ENCODE data around the gene PLA1A. TPM values are rescaled to one million over a fixed set of nuclear protein-coding genes. Genes with fewer than 3 reads are reported as not detected.

Gene PLA1A
- total and polyA plus RNA-seq, 2 of the 4 experiments (the other 2 are of a cell fraction): not detected

- Histone ChIP-seq H3K4me1 (ENCODE audit: control insufficient read depth, insufficient read depth, low read length) (no peaks in the 10 kb centered on the region), H2BK120ac (ENCODE audit: low read depth, low read length) (no peak overlapping the region), H3K4me2 (ENCODE audit: low read depth, low read length) (no peak overlapping the region), H3K14ac (replicated peaks; ENCODE audit: low read depth, low read length) (no peak overlapping the region), H4K20me1 (ENCODE audit: insufficient read depth, low read length) (no peaks in the 10 kb centered on the region), H2AK9ac (replicated peaks; ENCODE audit: low read depth, low read length, poor library complexity) (no peak overlapping the region), H2BK5ac (ENCODE audit: low read depth, low read length, poor library complexity, severe bottlenecking) (no peak overlapping the region), H3K56ac (ENCODE audit: extremely low read depth, insufficient read depth, low read length) (no peak overlapping the region), H3K23ac (ENCODE audit: low read depth, low read length) (no peak overlapping the region), H2BK20ac (ENCODE audit: low read depth, low read length) (no peak overlapping the region), H3K27me3 (ENCODE audit: control insufficient read depth, insufficient read depth, low read length) (peaks cover 10% of the 10 kb centered on the region), H2AK5ac (ENCODE audit: low read depth, low read length) (no peak overlapping the region), H3K18ac (ENCODE audit: low read depth, low read length) (no peak overlapping the region), H3K9me3 (ENCODE audit: control insufficient read depth, insufficient read depth, low read length) (no peaks in the 10 kb centered on the region), H4K8ac (ENCODE audit: low read depth in 2 of 2, low read length in 2 of 2) (no peak overlapping the region), H3K27ac (ENCODE audit: insufficient read depth, low read length) (no peak overlapping the region), H2AFZ (replicated peaks; ENCODE audit: low read length, poor library complexity) (no peak overlapping the region), H4K91ac (ENCODE audit: insufficient read depth, low read depth, low read length) (no peak overlapping the region), H3K9me1 (ENCODE audit: insufficient read depth, low read length) (no peaks in the 10 kb centered on the region), H3K36me3 (ENCODE audit: control insufficient read depth, insufficient read depth, low read length) (no peaks in the 10 kb centered on the region), H3K4me3 (ENCODE audit: insufficient read depth, low read depth, low read length) (no peak overlapping the region), H3K79me1 (ENCODE audit: low read depth in 1 of 2, low read length in 2 of 2) (no peaks in the 10 kb centered on the region), H2BK15ac (ENCODE audit: low read depth, low read length) (no peak overlapping the region), H3K4ac (ENCODE audit: low read depth, low read length) (no peak overlapping the region), H4K5ac (ENCODE audit: low read depth, low read length) (no peak overlapping the region), H3K9ac (ENCODE audit: low read depth, low read length) (no peak overlapping the region)
- ChIA-PET POLR2A (ENCODE audit: unreplicated experiment) (no interaction called here), CTCF (no interaction called here)
- ATAC-seq (ENCODE audit: low read depth): no peak
- BruUV-seq (replicated peaks): no TSS peak
- dilution Hi-C loops (cut with HindIII; ENCODE audit: low sequenced_read_pairs, unreplicated experiment) (no loop called here), intact Hi-C loops (cut with micrococcal nuclease) (no loop called here), in situ Hi-C loops (cut with MboI; ENCODE audit: low sequenced_read_pairs) (no loop called here)
- no peak for TF ChIP-seq BHLHE40 (IDR thresholded peaks at IDR 0.05; ENCODE audit: low read depth, low read length)
- TF ChIP-seq NFE2L2 (IDR thresholded peaks at IDR 0.05; ENCODE audit: low read depth, low read length): no peak
- TF ChIP-seq RCOR1 (IDR thresholded peaks at IDR 0.05; ENCODE audit: insufficient replicate concordance, low read length): no peak
- no peak for TF ChIP-seq CHD1 (IDR thresholded peaks at IDR 0.05; ENCODE audit: low read depth, low read length)
- no peak for TF ChIP-seq CTCF (conservative IDR thresholded peaks at IDR 0.05; ENCODE audit: low read depth, low read length)
- no peak for TF ChIP-seq MXI1 (IDR thresholded peaks at IDR 0.05; ENCODE audit: borderline replicate concordance, low read depth, low read length)
- no peak for TF ChIP-seq ELK1 (IDR thresholded peaks at IDR 0.05; ENCODE audit: borderline replicate concordance, low read depth, low read length)
- TF ChIP-seq POLR2A (IDR thresholded peaks at IDR 0.05; ENCODE audit: low read depth, low read length): no peak
- TF ChIP-seq RFX5 (IDR thresholded peaks at IDR 0.05; ENCODE audit: low read depth, low read length): no peak
- TF ChIP-seq FOS (IDR thresholded peaks at IDR 0.05; ENCODE audit: low read depth, low read length): no peak
- TF ChIP-seq USF2 (IDR thresholded peaks at IDR 0.05; ENCODE audit: low read depth, low read length): no peak
- no peak for TF ChIP-seq CEBPB (IDR thresholded peaks at IDR 0.05; ENCODE audit: low read depth, low read length)
- TF ChIP-seq MAFK (IDR thresholded peaks at IDR 0.05; ENCODE audit: low read depth, low read length): no peak
- no peak for TF ChIP-seq SMC3 (IDR thresholded peaks at IDR 0.05; ENCODE audit: low read depth, low read length)
- no peak for TF ChIP-seq RAD21 (IDR thresholded peaks at IDR 0.05; ENCODE audit: low read length)
- no peak for TF ChIP-seq MAZ (IDR thresholded peaks at IDR 0.05; ENCODE audit: borderline replicate concordance, low read depth, low read length)
- no peak for DNase-seq
- WGBS, 2 experiments (ENCODE audit: extremely low coverage in 2 of 2, insufficient read length in 1 of 2): 20% methylated on average over 1 of the region's 4 CpGs; no CpG with 5 or more reads in 1 of the 2 experiments
Measured at GRCh38 chr3:119616056-119616455, 18.4 kb downstream of the PLA1A start.

Data from IMR-90 (cell line).